ENCODE results near the gene MAOA.
"Not testable (repeated sequence)": the region's sequence is repeated elsewhere in the genome, so short reads cannot be mapped to it uniquely, and the experiment has no call there.

The MAOA gene

DNA sequence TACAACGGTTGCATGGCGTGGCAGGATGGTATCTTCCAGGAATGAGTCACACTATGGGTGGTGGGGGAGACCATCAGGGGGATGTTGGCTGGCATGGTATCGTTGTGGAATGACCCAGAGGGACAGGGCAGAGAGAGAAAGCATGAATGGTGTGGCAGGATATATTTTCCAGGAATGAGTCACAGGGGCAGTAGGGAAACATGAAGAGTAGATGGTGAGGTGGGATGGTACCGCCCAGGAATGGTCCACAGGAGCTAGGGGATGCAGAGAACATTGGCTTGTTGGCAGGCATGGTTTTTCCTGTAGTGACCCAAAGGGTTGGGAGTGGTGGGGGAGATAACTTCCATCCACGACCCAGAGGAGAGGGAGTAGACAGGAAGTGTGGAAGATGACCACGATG lies 62.4 kb downstream of the MAOA start:
- no peak for FAIRE-seq

GRCh38 chrX:43718956-43719355 lies 62.9 kb downstream of the MAOA start:
- FAIRE-seq, result no peak

DNA sequence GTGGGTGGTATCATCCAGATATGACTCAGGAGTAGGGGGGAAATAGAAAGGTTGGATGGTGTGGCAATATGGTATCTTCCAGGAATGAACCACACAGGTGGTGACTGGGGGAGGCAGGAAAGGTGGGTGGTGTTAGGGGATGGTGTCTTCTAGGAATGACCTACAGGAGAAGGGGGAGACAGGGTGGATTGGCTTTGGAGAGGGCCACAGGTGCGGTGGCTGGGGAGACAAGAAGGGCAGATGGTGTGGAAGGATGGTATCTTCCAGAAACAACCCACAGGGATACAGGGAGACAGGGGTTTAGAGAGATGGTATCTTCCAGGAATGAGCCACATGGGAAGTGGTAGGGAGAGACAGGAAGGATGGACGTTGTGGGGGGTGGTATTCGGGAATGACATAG lies 64.0 kb downstream of the MAOA start:
- FAIRE-seq, result no peak

DNA sequence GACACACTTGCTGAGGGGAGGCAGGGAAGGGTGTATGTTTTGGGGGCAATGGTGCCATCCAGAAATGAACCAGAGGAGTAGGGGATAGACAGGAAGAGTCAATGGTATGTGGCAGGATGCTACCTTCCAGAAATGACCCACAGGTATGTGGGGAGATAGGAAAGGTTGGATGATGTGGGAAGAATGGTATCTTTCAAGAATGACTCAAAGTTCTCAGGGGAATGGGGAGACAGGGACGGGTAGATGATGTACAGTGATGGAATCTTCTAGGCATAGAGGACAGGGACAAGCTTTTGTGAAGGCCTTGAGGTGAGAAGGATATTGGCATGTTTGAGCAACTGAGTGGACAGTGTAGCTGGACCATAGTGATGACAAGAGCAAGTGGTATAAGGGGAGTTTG lies 64.9 kb downstream of the MAOA start:
- FAIRE-seq, result no peak

DNA sequence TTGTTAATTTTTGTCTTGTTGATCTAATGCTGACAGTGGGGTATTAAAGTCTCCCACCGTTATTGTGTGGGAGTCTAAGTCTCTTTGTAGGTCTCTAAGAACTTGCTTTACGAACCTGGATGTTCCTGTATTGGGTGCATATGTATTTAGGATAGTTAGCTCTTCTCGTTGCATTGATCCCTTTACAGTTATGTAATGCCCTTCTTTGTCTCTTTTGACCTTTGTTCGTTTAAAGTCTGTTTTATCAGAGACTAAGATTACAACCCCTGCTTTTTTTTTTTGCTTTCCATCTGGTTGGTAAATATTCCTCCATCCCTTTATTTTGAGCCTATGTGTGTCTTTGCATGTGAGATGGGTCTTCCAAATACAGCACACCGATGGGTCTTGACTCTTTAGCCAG lies 69.1 kb downstream of the MAOA start:
- not testable (repeated sequence) for FAIRE-seq

- FAIRE-seq, result not testable (repeated sequence)
Measured at GRCh38 chrX:43727254-43727653, 71.2 kb downstream of the MAOA start.

DNA sequence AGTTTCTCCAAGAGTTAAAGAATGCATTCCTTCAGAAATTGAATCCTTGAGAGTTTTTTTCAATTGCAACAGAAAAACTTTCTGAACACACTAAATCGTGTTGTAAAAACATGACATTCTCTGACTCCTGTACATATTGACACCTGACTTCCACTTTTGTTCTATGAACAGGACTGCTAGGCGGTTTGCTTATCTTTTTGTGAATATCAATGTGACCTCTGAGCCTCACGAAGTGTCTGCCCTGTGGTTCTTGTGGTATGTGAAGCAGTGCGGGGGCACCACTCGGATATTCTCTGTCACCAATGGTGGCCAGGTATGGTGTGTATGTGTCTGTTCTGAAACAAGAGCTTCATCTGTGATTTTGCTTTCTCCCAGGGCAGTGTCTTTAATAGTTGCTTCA lies 71.9 kb downstream of the MAOA start:
- no peak for FAIRE-seq

DNA sequence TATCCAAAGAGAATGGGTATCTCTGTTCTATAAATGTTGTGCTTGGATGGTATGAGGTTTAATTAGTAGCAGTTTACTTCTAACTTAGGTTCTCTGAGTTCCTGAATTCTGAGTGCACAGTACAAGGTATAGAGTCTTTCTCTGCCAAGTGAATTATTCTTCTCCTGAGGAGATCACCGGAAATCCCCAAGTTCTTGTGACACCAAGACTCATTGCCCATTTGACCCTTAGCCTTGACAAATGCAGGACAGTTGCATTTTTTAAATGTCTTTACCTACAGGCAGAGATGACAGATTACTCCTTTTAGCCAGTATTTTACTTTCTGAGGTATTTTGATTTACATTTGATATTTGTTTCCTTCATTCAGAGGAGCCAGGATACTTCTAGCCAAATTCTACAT lies 72.9 kb downstream of the MAOA start:
- FAIRE-seq, result no peak

DNA sequence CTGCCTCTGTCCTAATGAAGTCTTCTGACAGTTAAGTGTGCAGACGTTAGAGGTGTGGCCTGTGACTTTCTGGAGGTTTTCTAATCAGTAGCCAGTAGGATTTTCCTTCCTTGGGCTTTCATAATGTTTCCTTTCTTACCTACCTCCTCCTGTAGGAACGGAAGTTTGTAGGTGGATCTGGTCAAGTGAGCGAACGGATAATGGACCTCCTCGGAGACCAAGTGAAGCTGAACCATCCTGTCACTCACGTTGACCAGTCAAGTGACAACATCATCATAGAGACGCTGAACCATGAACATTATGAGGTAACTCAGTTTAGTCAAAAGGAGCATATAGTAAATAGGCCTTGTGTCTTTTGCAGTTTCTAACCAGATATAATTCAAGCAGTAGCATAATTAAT lies 75.0 kb downstream of the MAOA start:
- FAIRE-seq, result no peak

DNA sequence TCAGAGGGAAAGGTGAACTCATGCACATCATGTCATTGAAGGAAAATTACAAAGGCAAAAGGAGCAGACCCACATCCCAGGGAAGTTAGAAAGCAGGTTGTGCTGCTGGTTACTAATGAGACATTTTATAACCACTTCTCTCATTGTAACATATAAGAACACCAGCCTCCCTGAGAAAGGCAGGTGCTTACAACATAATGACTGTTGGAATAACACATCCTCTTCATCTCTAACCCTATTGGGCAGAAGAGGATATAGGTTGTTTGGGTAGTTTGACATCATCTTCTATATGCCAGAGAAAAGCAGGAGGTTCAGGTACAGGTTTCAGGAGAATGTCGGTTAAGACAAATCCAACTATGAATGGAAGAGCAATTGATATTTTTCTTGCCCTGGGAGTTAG lies 77.6 kb downstream of the MAOA start:
- no peak for FAIRE-seq

DNA sequence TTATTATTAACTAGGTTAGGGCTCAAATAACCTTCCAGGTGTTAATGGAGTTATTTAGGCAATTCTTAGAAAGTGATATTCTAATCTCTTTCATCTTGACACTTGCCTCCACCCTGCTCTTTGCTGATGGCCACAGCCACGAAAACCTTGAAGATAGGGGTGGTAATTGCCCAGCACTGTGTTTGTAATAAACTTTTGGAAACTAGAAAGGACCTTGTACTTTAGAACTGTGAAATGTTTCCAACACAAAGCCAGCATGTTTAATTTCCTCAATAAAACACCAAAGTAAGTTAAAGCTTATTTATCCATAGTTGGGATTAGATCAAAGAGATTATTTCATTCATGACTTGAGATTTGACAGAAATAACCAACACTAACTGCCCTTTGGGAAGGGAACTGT lies 78.3 kb downstream of the MAOA start:
- no peak for FAIRE-seq

GRCh38 chrX:43735534-43735933 lies 79.4 kb downstream of the MAOA start:
- FAIRE-seq, result no peak

DNA sequence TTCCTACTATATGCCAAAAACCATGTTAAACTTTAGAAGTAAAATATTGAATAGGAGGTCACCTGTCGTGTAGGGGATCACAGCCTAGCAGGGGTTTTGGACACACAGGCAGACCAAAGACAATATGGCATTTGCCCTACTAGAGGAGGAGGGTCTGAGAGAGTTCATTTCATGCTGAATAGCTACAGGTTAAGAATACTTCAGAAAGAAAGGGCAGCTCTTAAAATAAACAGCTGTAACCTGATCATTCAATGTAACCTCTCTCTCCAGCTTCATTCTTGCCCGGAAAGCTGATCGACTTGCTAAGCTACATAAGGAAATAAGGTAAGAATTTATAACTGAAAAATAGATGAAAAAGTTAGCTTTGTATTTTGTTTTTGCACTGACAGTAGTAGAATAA lies 79.9 kb downstream of the MAOA start:
- no peak for FAIRE-seq

- FAIRE-seq, result no peak
Measured at GRCh38 chrX:43741843-43742573, 85.9 kb downstream of the MAOA start.

DNA sequence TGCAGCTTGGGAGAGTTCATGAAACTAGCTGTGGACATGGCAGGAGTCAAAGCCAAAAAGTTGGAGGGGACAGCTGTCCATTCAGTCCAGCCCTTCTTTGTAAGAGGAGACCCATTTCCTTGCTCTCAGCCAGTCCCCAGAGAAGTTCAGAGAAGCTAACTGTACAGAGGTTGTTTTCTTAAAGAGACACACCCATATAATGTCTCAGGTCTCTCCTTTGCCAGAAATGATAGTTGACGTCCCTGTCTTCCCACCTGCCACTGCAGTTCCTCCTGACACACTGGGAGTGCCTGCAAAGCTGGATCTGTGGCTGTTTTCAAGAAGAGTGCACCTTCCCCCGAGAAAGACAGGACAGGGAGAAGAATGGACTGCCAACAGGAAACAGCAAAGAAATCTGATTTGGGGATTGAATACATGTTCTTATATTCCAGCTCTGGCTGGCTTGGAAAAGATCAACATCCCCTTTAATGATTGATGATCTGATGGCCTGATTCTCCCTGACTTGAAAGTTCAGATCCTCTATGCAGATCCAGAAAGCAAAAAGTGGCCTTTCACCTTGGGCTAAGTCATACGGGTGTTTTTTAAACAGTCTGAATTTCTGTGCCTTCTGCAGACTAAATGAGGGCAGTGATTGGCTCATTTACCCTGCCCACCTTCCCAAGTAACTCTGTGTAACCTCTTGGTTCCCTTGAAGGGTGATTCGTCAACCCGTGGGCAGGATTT lies 87.2 kb downstream of the MAOA start:
- FAIRE-seq, result no peak

GRCh38 chrX:43744284-43744683 lies 88.2 kb downstream of the MAOA start:
- FAIRE-seq, result no peak

- no peak for FAIRE-seq
Measured at GRCh38 chrX:43745938-43746721, 90.0 kb downstream of the MAOA start.

GRCh38 chrX:43747476-43747875 lies 91.4 kb downstream of the MAOA start:
- FAIRE-seq, result no peak

DNA sequence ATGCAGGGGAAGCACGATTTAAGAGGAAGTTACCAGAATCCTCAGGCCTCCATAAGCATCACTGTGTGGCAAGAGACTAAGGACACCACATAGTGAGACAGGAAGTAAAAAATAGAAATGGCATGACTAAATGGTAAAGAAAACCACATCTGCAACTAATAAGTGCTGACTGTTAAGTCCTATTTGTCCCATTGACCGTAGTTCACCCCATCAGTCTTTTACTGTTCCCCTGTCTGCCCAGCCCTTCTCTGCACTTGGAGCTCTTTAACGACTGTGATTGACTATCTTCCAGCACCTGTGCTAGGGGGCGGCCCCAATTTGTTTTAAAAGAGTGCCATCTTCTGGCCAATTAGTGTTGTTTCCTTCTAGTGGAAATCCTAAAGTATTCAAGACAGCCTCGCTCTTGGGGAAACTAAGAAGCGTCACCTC lies 94.2 kb downstream of the MAOA start:
- FAIRE-seq, result no peak

- no peak for FAIRE-seq
Measured at GRCh38 chrX:43753637-43754036, 97.5 kb downstream of the MAOA start.

- FAIRE-seq, result no peak
Measured at GRCh38 chrX:43756076-43756475, 100.0 kb downstream of the MAOA start.

- FAIRE-seq, result no peak
Measured at GRCh38 chrX:43758044-43758443, 101.9 kb downstream of the MAOA start.

DNA sequence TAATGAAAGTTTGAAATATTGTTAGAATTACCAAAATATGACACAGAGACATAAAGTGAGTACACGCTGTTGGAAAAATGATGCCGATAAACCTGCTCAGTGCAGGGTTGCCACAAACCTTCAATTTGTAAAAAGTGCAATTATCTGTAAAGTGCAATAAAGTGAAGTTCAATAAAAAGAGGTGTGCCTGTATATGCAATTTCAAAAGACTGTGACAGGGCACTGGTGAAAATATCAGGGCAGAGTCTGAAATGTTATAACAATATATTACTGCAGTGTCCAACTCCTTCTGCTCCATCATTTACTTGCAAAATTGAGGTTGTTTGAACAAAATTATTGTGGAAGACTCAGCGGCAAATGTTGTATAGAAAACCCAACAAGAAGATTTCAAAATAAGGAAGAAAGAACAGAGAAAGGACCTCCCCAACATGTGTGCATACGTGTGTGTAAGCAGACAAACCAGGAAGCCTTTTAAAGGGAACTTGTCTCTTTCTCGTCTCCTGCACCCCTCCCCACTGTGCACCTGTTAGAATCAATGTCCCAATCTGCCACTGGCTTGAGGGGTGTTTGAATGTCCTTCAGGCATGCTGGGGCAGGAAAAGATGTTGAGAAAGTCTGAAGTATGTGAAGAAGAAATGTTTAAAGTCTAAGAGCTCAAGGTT lies 130.0 kb downstream of the MAOA start:
- no peak for FAIRE-seq

Measured in A204.1 (cell line).